Pancreas (tissue), 10 donors: ENCODE results near the gene DCDC2B. TPM values are rescaled to one million over a fixed set of nuclear protein-coding genes. Genes with fewer than 3 reads are reported as not detected.

Source experiments
- ATAC-seq, 4 donors: fragments of 200-7000 bp; cut with Tn5 transposase; one replicate each; pipeline versions ENCODE4 v1.8.0 to v1.9.1; 2020; ENCODE audit warnings: mild to moderate bottlenecking in 4 of 4, moderate library complexity in 4 of 4
- DNase-seq, 6 donors: peaks; one replicate each; pipeline ENCODE4 v3.0.0-alpha.2; 2020
- FAIRE-seq: peaks from 2 replicates; lab custom pipeline; 2012; peaks lifted over from hg19 to GRCh38; lab: Jason Lieb, UNC
- H3K27ac ChIP-seq, 4 donors: fragments of 200-600 bp; sonication (generic); 1 replicate in 3 of 4; 2 replicates in 1 of 4; pipeline versions ENCODE4 v1.5.0 to v1.8.0; 2020
- H3K27me3 ChIP-seq, 4 donors: fragments of 200-600 bp; one replicate each; pipeline ENCODE4 v1.8.0; 2021
- H3K36me3 ChIP-seq, 3 donors: fragments of 200-600 bp; sonication (generic) in 1 of 3; one replicate each; pipeline versions ENCODE4 v1.5.0 to v1.8.0; 2020 to 2021
- H3K4me1 ChIP-seq, 3 donors: fragments of 200-600 bp; one replicate each; pipeline ENCODE4 v1.8.0; 2021
- H3K4me3 ChIP-seq, 4 donors: fragments of 200-600 bp; sonication (generic) in 2 of 4; one replicate each; pipeline versions ENCODE4 v1.5.0 to v1.8.0; 2020 to 2021
- H3K9me3 ChIP-seq, 4 donors: fragments of 200-600 bp; one replicate each; pipeline ENCODE4 v1.8.0; 2021
- CTCF ChIP-seq, 4 donors: fragments of 200-600 bp; sonication (generic) in 3 of 4; IDR thresholded peaks; one replicate each; pipeline versions ENCODE4 v1.5.0 to v1.8.0; 2021; ENCODE audit warnings: antibody characterized with exemption in 4 of 4
- WGBS, 2 donors: extraction: QIAGEN DNeasy Blood & Tissue Kit; methylation state at CpG; one replicate each; pipeline ENCODE4 v1.1.7; 2013; 5-methylcytosine and 5-hydroxymethylcytosine counted together
- intact Hi-C, 3 donors: fragments of 100-400 bp; cut with DNase I; formaldehyde crosslinking; loops; one replicate each; pipeline versions ENCODE4 v1.11.1 to v1.14.2; 2022
- polyA plus RNA-seq, 2 donors: library from polyadenylated mRNA; stranded (reverse); fragments of 200-250 nt; gene quantifications; one replicate each; pipeline ENCODE4 v1.2.3, GENCODE V29; 2013
- total RNA-seq, 6 donors: library from RNA; stranded (reverse); fragmentation: NEBNext Ultra II Directional in 4 of 6; extraction: Animal tissue kit (Norgen Biotek cat#: 25700) in 4 of 6; gene quantifications; one replicate each; pipeline versions ENCODE4 v1.2.1 to v1.2.4, GENCODE V29; 2021 to 2023
- donor health status: healthy with polysubstance abuse.
- donor health status: DM: no; HTN: no; CAD: no; lungs with moderate emphysema.
- donor health status: DM: no; HTN: no; CAD: no.
- donor health status: control.
- donor health status: control.
- donor health status: Bipolar disorder and iron deficiency.
- donor health status: DM: yes; HTN: yes; CAD: no.
- donor health status: DM: no; HTN: no; CAD: no.
- donor health status: DM: no; HTN: no; CAD: no.
- donor health status: DM: yes; HTN: yes; CAD: no.

DCDC2B gene
- total and polyA plus RNA-seq, 8 donors, result 0.05 to 0.11 TPM; not detected in 6

- TF ChIP-seq CTCF (IDR thresholded peaks at IDR 0.05), result no peak
- intact Hi-C loops, result no loop called here
- H3K27me3 ChIP-seq, result no peaks in the 10 kb centered on the region
- H3K4me1 ChIP-seq, result peaks cover 7 to 11% (median 10%) of the 10 kb centered on the region in 3 donors
- FAIRE-seq (no peak), DNase-seq (peak in 2 of 6 donors; percentile 27 to 34), ATAC-seq (no peak)
- no peaks in the 10 kb centered on the region for H3K9me3 ChIP-seq
- peaks cover 5 to 23% (median 12%) of the 10 kb centered on the region in 3 donors for H3K36me3 ChIP-seq
- WGBS, 2 donors, result 81 to 88% methylated on average over 3 of the region's 3 CpGs
- H3K4me3 ChIP-seq, result no peak overlapping the region
- no peak overlapping the region for H3K27ac ChIP-seq
These were observed 10.4 kb upstream of the DCDC2B start for GRCh38 chr1:32198237-32199042.

- FAIRE-seq (no peak), ATAC-seq (no peak), DNase-seq (peak in 2 of 6 donors; percentile 18 to 20)
- no peaks in the 10 kb centered on the region for H3K9me3 ChIP-seq
- TF ChIP-seq CTCF (IDR thresholded peaks at IDR 0.05), result no peak
- WGBS, 2 donors, result 50 to 55% methylated on average over 4 of the region's 4 CpGs
- H3K4me3 ChIP-seq, result no peak overlapping the region
- no peaks in the 10 kb centered on the region for H3K27me3 ChIP-seq
- peak overlapping the region in 1 of 4 donors; percentile 71 for H3K27ac ChIP-seq
- intact Hi-C loops, result no loop called here
- peaks cover 7 to 11% (median 10%) of the 10 kb centered on the region in 3 donors for H3K4me1 ChIP-seq
- peaks cover 3 to 16% (median 6%) of the 10 kb centered on the region in 3 donors for H3K36me3 ChIP-seq
These were observed 9.7 kb upstream of the DCDC2B start for GRCh38 chr1:32199043-32199716.

DNA sequence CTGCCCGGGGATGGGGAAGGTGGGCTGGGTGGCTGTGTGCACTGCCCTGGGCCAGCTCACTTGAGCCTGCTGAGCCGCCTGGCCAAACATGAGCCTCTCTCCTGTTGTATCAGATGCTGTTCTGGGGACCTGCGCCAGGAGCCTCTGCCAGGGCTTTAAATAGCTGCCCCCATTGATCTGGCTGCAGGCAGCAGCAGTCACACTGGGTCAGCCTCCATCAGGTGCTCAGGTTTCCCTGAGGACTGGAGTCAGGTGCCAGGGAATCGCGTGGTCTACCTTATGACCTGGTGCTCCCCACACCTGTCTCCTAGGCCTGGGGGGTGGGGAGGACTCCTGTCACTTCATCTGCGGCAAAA, 9.2 kb upstream of the DCDC2B start:
- peak; percentile 70 to 92 (median 84) for DNase-seq
- Histone ChIP-seq H3K27ac (peak overlapping the region; percentile 29 to 71 (median 56)), H3K27me3 (no peaks in the 10 kb centered on the region), H3K4me3 (peak overlapping the region in 1 of 4 donors; percentile 52), H3K9me3 (no peaks in the 10 kb centered on the region), H3K4me1 (peaks cover 7 to 11% (median 10%) of the 10 kb centered on the region in 3 donors), H3K36me3 (peaks cover 0 to 11% (median 6%) of the 10 kb centered on the region in 3 donors)
- 17 to 21% methylated on average over 6 of the region's 6 CpGs for WGBS, 2 donors
- FAIRE-seq, result no peak
- TF ChIP-seq CTCF (IDR thresholded peaks at IDR 0.05), result no peak
- peak; percentile 59 to 81 (median 72) for ATAC-seq
- intact Hi-C loops, result no loop called here

GRCh38 chr1:32200226-32201010, 8.5 kb upstream of the DCDC2B start, which contains the start of gene CCDC28B:
Gene CCDC28B (plus strand): TSS chr1:32200595. CDS start chr1:32201936, 1,341 bp downstream.
- intact Hi-C loops, result no loop called here
- DNase-seq, result peak; percentile 43 to 77 (median 57)
- TF ChIP-seq CTCF (IDR thresholded peaks at IDR 0.05), result no peak
- Histone ChIP-seq H3K27ac (peak within 1 kb of the TSS; percentile 29 to 71 (median 56)), H3K4me1 (peaks cover 7 to 11% (median 10%) of the 10 kb centered on the region in 3 donors), H3K4me3 (peak within 1 kb of the TSS; percentile 26 to 67 (median 52)), H3K27me3 (no peaks in the 10 kb centered on the region), H3K9me3 (no peaks in the 10 kb centered on the region), H3K36me3 (peaks cover 0 to 4% (median under 1%) of the 10 kb centered on the region in 3 donors)
- 0 to 1% methylated on average over 29 to 34 of the region's 34 CpGs for WGBS, 2 donors
- FAIRE-seq, result no peak
- ATAC-seq, result peak; percentile 49 to 71 (median 60)
